Activated CD4-positive, CD25-positive, alpha-beta regulatory T cell treated with anti-CD3 and anti-CD28 coated beads, Interleukin-2, amount 50 U/mL, for 72 hours (primary cell): ENCODE data around the gene FAHD1.
A peak's percentile ranks its signal among the peaks of the same experiment; 100 is the strongest.
"Not testable (repeated sequence)": the region's sequence is repeated elsewhere in the genome, so short reads cannot be mapped to it uniquely, and the experiment has no call there.

Experiments
- DNase-seq: peaks from one replicate; pipeline ENCODE4 v3.0.0; 2021

The FAHD1 gene

GRCh38 chr16:1857433-1858097 lies 30.6 kb downstream of the FAHD1 start:
- DNase-seq: no peak

GRCh38 chr16:1858189-1858865 lies 31.3 kb downstream of the FAHD1 start:
- DNase-seq: no peak

- DNase-seq: no peak
These were observed 32.6 kb downstream of the FAHD1 start for GRCh38 chr16:1859650-1860049.

GRCh38 chr16:1861730-1862129 lies 34.7 kb downstream of the FAHD1 start:
- no peak for DNase-seq

- DNase-seq: no peak
These were observed 35.4 kb downstream of the FAHD1 start for GRCh38 chr16:1862394-1862793.

- no peak for DNase-seq
These were observed 36.9 kb downstream of the FAHD1 start for GRCh38 chr16:1863681-1864460.

- DNase-seq: no peak
These were observed 39.1 kb downstream of the FAHD1 start for GRCh38 chr16:1865902-1866690.

GRCh38 chr16:1870365-1871082 lies 43.5 kb downstream of the FAHD1 start:
- no peak for DNase-seq

GRCh38 chr16:1871974-1872635 lies 45.1 kb downstream of the FAHD1 start, which contains the start of gene MEIOB:
TSS of gene MEIOB (minus strand) at chr16:1872164. CDS start at chr16:1868175, 3,989 bp downstream.
- peak; percentile 54 for DNase-seq

GRCh38 chr16:1874854-1875253 lies 47.8 kb downstream of the FAHD1 start:
- DNase-seq: no peak

GRCh38 chr16:1876066-1876465 lies 49.1 kb downstream of the FAHD1 start:
- DNase-seq: not testable (repeated sequence)

- no peak for DNase-seq
These were observed 49.5 kb downstream of the FAHD1 start for GRCh38 chr16:1876468-1876867.

GRCh38 chr16:1877089-1877488 lies 50.1 kb downstream of the FAHD1 start:
- no peak for DNase-seq

- no peak for DNase-seq
These were observed 50.8 kb downstream of the FAHD1 start for GRCh38 chr16:1877804-1878203.

GRCh38 chr16:1878256-1878655 lies 51.2 kb downstream of the FAHD1 start:
- DNase-seq: no peak
